Epithelial cell of esophagus (primary cell): Measurements from ENCODE around the gene DYNC1LI1.

ENCODE experiments used
- DNase-seq: peaks from one replicate; pipeline ENCODE4 v3.0.0; 2010; ENCODE audit warnings: low read depth
- H3K4me3 ChIP-seq: 2 replicates; pipeline ENCODE4 v1.5.1; 2011; ENCODE audit warnings: mild to moderate bottlenecking, low read length, control low read depth
- TF ChIP-seq, protein P1 (sequence below): IDR thresholded peaks from 2 replicates; pipeline ENCODE4 v1.5.1; 2011; ENCODE audit warnings: low read depth, mild to moderate bottlenecking, low read length, control low read depth, inconsistent platforms; ENCODE audit not compliant: insufficient read depth; ENCODE audit errors: missing control alignments

The DYNC1LI1 gene

DNA sequence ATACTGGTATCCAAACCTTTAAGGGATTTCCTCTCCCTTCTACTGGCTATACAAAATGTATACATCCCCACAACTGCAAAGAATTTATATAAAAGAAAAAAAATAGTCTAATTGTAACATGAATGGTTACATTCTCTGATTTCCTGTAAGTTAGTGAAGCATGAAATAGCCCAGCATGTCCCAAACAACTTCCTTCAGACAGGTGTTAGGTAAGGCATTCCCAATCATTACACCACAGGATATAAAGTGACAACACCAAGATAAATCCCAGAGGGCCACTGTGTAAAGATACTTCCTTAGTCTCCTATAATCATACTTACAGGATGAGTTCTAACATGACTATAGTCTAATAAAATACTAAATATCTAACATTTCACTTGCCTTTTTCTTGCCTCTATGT is 75.6 kb downstream of the DYNC1LI1 start:
- no peak overlapping the region for H3K4me3 ChIP-seq
- DNase-seq: peak; percentile 26
- TF ChIP-seq, protein P1, sequence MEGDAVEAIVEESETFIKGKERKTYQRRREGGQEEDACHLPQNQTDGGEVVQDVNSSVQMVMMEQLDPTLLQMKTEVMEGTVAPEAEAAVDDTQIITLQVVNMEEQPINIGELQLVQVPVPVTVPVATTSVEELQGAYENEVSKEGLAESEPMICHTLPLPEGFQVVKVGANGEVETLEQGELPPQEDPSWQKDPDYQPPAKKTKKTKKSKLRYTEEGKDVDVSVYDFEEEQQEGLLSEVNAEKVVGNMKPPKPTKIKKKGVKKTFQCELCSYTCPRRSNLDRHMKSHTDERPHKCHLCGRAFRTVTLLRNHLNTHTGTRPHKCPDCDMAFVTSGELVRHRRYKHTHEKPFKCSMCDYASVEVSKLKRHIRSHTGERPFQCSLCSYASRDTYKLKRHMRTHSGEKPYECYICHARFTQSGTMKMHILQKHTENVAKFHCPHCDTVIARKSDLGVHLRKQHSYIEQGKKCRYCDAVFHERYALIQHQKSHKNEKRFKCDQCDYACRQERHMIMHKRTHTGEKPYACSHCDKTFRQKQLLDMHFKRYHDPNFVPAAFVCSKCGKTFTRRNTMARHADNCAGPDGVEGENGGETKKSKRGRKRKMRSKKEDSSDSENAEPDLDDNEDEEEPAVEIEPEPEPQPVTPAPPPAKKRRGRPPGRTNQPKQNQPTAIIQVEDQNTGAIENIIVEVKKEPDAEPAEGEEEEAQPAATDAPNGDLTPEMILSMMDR: no peak

GRCh38 chr3:32493437-32494414 is 76.9 kb downstream of the DYNC1LI1 start:
- TF ChIP-seq, protein P1: no peak
- H3K4me3 ChIP-seq: no peak overlapping the region
- peak; percentile 50 for DNase-seq

- TF ChIP-seq, protein P1: no peak
- DNase-seq: no peak
- no peak overlapping the region for H3K4me3 ChIP-seq
Observed at GRCh38 chr3:32492684-32493436, 77.8 kb downstream of the DYNC1LI1 start.

DNA sequence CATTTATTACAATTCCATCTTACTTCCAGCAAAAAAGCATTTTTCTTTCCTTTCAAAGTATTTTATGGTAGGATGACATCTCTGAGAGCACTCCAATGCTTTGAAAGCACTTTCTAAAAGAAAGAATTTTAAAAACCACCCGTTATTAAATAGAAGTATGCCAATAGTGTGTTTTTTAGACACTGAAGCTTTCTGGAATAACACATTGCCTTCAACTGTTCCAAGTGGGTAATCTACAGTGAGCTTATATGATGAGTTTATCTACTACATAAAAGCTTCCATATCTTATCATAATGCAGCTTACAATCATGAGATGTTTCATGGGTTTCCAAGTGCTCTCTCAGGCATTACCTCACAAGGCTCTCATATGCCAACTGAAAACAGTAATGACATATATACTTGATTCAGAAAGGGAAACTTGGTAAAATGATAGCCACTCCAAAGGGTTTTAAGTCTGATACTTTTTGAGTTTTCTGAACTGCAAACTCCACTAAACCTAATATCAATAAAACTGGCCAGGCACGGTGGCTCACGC is 82.1 kb downstream of the DYNC1LI1 start:
- TF ChIP-seq, protein P1: no peak
- DNase-seq: no peak

GRCh38 chr3:32487781-32488473 is 82.7 kb downstream of the DYNC1LI1 start:
- TF ChIP-seq, protein P1: no peak
- DNase-seq: no peak
- H3K4me3 ChIP-seq: no peak overlapping the region

More for the DNA sequence above, 82.1 kb downstream of the DYNC1LI1 start:
- H3K4me3 ChIP-seq: no peak overlapping the region

DNA sequence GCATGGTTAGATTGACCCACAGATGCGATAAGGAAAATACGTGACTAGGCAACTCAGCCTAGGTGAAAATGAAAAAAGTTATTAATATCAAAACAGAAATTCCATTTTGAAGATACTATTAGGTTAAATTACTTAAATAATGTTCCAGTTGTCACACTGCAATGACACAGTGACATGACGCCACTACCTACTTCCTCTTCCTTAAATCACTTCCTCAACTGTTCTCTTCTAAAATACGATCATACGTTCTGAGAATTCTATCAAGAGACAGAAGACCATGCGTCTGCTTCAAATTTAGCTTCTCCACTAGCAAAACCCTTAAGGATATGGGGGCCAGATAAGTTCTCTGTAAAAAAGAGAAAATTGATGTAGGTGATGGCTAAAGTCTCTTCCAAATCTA is 86.2 kb downstream of the DYNC1LI1 start:
- TF ChIP-seq, protein P1: no peak
- no peak overlapping the region for H3K4me3 ChIP-seq
- no peak for DNase-seq
